PC-9 (cell line): ENCODE results near the gene ZFR2. TPM values are rescaled to one million over a fixed set of nuclear protein-coding genes. Genes with fewer than 3 reads are reported as not detected.
A peak's percentile ranks its signal among the peaks of the same experiment; 100 is the strongest.

Experiments used
- BruUV-seq: library from RNA; stranded (reverse); fragments of 400-500 nt; replicated peaks from 2 replicates; lab custom pipeline; 2021; lab: Mats Ljungman, UMichigan
- CTCF ChIA-PET: fragments of 300-600 bp; sonication (Branson Sonifier 250); formaldehyde crosslinking; loops from one replicate; lab custom pipeline; 2022; ENCODE audit warnings: antibody characterized with exemption; lab: Charles Lee
- POLR2A ChIA-PET: fragments of 300-600 bp; sonication (Branson Sonifier 250); formaldehyde crosslinking; loops from one replicate; lab custom pipeline; 2022; ENCODE audit warnings: antibody characterized with exemption; ENCODE audit not compliant: unreplicated experiment; lab: Charles Lee
- DNase-seq, 2 experiments: peaks; one replicate each; pipeline versions ENCODE4 v3.0.0 to v3.0.0-alpha.2; 2015 to 2022; ENCODE audit warnings: mixed read lengths in 1 of 2
- H2AFZ ChIP-seq: fragments of 200-600 bp; sonication (generic); 2 replicates; pipeline ENCODE4 v1.8.1; 2017; ENCODE audit warnings: antibody characterized with exemption
- H3F3A ChIP-seq: fragments of 200-600 bp; sonication (generic); 2 replicates; pipeline ENCODE4 v1.8.1; 2017; ENCODE audit warnings: antibody characterized with exemption, mild to moderate bottlenecking, low read depth; ENCODE audit not compliant: insufficient read depth
- H3K27ac ChIP-seq: fragments of 200-600 bp; sonication (generic); 2 replicates; pipeline ENCODE4 v1.6.1; 2016; ENCODE audit warnings: mixed run types
- H3K27me3 ChIP-seq: fragments of 200-600 bp; sonication (generic); 2 replicates; pipeline ENCODE4 v1.6.1; 2016; ENCODE audit warnings: low read depth, mixed run types; ENCODE audit not compliant: insufficient read depth
- H3K36me3 ChIP-seq: fragments of 200-600 bp; sonication (generic); 2 replicates; pipeline ENCODE4 v1.6.1; 2016; ENCODE audit warnings: low read depth, mixed run types
- H3K4me1 ChIP-seq: fragments of 200-600 bp; sonication (generic); replicated peaks from 2 replicates; pipeline ENCODE4 v1.6.1; 2016; ENCODE audit warnings: mixed run types; ENCODE audit not compliant: insufficient read depth
- H3K4me2 ChIP-seq: fragments of 200-600 bp; sonication (generic); 2 replicates; pipeline ENCODE4 v1.6.1; 2017; ENCODE audit warnings: mixed run types
- H3K4me3 ChIP-seq: fragments of 200-600 bp; sonication (generic); 2 replicates; pipeline ENCODE4 v1.6.1; 2016; ENCODE audit warnings: mixed run types
- H3K79me2 ChIP-seq: fragments of 200-600 bp; sonication (generic); 2 replicates; pipeline ENCODE4 v1.6.1; 2017; ENCODE audit warnings: low read depth, mixed run types
- H3K9me2 ChIP-seq: fragments of 200-600 bp; sonication (generic); 2 replicates; pipeline ENCODE4 v1.8.1; 2017; ENCODE audit warnings: mild to moderate bottlenecking; ENCODE audit not compliant: insufficient read depth
- H3K9me3 ChIP-seq: fragments of 200-600 bp; sonication (generic); 2 replicates; pipeline ENCODE4 v1.8.1; 2016; ENCODE audit warnings: low read depth; ENCODE audit not compliant: insufficient read depth
- H4K20me1 ChIP-seq: fragments of 200-600 bp; sonication (generic); 2 replicates; pipeline ENCODE4 v1.8.1; 2017; ENCODE audit not compliant: insufficient read depth
- CTCF ChIP-seq: fragments of 200-600 bp; sonication (generic); conservative IDR thresholded peaks from 2 replicates; pipeline ENCODE4 v1.6.1; 2017; ENCODE audit warnings: mixed run types, antibody characterized with exemption, mild to moderate bottlenecking, moderate library complexity
- EZH2 ChIP-seq: fragments of 200-600 bp; sonication (generic); IDR thresholded peaks from 2 replicates; pipeline ENCODE4 v1.8.0; 2017; ENCODE audit warnings: antibody characterized with exemption, low read depth
- intact Hi-C: fragments of 100-400 bp; cut with micrococcal nuclease; formaldehyde crosslinking; loops from one replicate; pipeline ENCODE4 v1.10.0; 2022; ENCODE audit not compliant: unreplicated experiment
- total RNA-seq: library from RNA; stranded (reverse); gene quantifications from 2 replicates; pipeline ENCODE4 v1.2.3, GENCODE V29; 2021

The ZFR2 gene
- total RNA-seq, 1 experiment from 2014 or later: not detected

- Histone ChIP-seq H2AFZ (no peak overlapping the region), H3K27ac (no peak overlapping the region), H3K79me2 (peaks cover 12% of the 10 kb centered on the region; the same call in 1 of the 2 replicates), H3K36me3 (no peaks in the 10 kb centered on the region), H3K4me3 (no peak overlapping the region), H3K4me1 (no peaks in the 10 kb centered on the region), H4K20me1 (no peaks in the 10 kb centered on the region), H3K4me2 (no peak overlapping the region), H3K27me3 (no peaks in the 10 kb centered on the region), H3F3A (0 out of 2 replicates have a peak, but pooled peaks cover 3% of the 10 kb centered on the region), H3K9me3 (no peaks in the 10 kb centered on the region), H3K9me2 (no peaks in the 10 kb centered on the region)
- intact Hi-C loops: no loop called here
- POLR2A ChIA-PET: no interaction called here
- CTCF ChIA-PET: interaction anchor here (0.6 to 0.8 kb wide), 2 partner anchors 38 to 729 kb away, joined by 3 to 9 read pairs; no protein-coding TSS in a partner anchor
- no TSS peak for BruUV-seq
- no peak for TF ChIP-seq CTCF
- TF ChIP-seq EZH2: no peak
- no peak for DNase-seq
Measured at GRCh38 chr19:3765121-3765520, 103.7 kb downstream of the ZFR2 start.

DNA sequence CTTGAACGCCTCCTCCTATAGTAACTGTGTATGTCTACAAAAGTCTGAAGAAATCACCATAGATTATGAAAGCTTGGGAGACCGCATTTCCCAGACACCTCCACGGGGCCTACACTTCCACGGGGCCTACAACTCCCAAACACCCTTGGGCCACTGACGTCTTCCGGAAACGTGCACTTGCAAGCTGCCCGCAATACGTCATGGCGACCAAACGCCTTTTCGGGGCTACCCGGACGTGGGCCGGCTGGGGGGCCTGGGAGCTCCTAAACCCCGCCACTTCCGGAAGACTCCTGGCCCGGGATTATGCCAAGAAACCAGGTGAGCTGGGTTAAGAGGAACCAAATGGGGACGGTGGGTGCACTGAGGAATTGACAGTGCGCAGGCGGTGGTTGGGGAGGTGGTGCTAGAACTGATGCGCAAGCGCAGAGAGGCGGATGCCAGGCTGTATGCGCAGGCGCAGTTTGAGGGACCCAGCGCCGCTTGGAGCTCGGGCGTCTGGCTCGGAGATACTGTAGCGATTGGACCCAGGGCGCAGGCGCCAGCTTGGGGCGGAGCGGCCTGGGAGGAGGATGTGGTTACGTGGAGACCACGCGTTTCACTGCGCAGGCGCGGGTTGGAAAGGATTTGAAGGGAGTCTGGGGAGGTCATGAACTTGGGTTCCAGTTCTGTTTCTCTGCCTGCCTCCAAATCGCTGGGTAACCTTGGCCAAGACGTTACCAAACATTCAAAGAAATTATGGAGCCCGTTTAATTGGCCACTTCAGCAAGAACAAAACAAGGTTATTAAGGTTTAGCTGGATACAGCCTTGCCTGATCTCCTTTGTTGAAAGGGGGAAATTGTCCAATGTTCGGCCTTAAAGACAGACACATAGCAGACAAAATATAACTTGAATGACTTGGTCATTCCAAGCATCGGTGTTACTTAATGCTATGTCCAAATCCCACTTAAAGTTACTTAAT lies 106.1 kb downstream of the ZFR2 start, which contains the start of gene MRPL54:
Gene MRPL54, plus strand, starts transcription at position 182 of the 959 bp plus-strand sequence. Its CDS starts 19 bp downstream, at position 201.
- H3K36me3 ChIP-seq: no peaks in the 10 kb centered on the region
- no peaks in the 10 kb centered on the region for H3K27me3 ChIP-seq
- H2AFZ ChIP-seq: peak within 1 kb of the TSS; percentile 90
- intact Hi-C loops: no loop called here
- TSS peak; percentile 84 for BruUV-seq
- peak within 1 kb of the TSS; percentile 83 for H3K4me2 ChIP-seq
- peak within 1 kb of the TSS; percentile 76 for H3K4me3 ChIP-seq
- H3K79me2 ChIP-seq: peaks cover 12% of the 10 kb centered on the region; the same call in 1 of the 2 replicates
- DNase-seq: peak; percentile 87 to 96
- no peaks in the 10 kb centered on the region for H3K9me2 ChIP-seq
- ChIA-PET CTCF (interaction anchor here (0.9 to 1.6 kb wide), 2 partner anchors 86 to 446 kb away, joined by 3 to 5 read pairs; no protein-coding TSS in a partner anchor), POLR2A (interaction anchor here (0.5 to 0.7 kb wide), 6 partner anchors 38 to 1134 kb away, joined by 3 to 4 read pairs (median 3); partner anchors contain the start of gene YJU2)
- no peaks in the 10 kb centered on the region for H3K9me3 ChIP-seq
- no peaks in the 10 kb centered on the region for H3K4me1 ChIP-seq
- H3K27ac ChIP-seq: peak within 1 kb of the TSS; percentile 76
- no peaks in the 10 kb centered on the region for H4K20me1 ChIP-seq
- 0 out of 2 replicates have a peak, but pooled peaks cover 3% of the 10 kb centered on the region for H3F3A ChIP-seq
- no peak for TF ChIP-seq CTCF

DNA sequence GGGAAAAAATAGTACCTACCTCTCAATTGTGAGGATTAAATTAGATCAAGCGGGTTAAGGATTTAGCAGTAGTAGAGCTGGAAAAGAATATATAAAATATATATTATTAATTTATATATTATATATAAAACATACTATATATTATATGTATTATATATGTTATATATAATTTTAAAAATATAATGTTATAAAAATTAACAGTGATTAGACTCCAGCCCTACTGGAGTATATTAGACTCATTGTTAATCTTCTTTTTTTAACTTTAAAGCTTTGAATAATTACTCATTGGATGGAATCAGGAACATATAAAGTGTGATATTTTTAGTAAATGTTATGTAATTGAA lies 106.7 kb downstream of the ZFR2 start:
- Histone ChIP-seq H3K9me3 (no peaks in the 10 kb centered on the region), H3K36me3 (no peaks in the 10 kb centered on the region), H4K20me1 (no peaks in the 10 kb centered on the region), H3K27ac (peak overlapping the region; percentile 76; the same call in 1 of the 2 replicates), H3K4me2 (peak overlapping the region; percentile 79), H3K4me1 (no peaks in the 10 kb centered on the region), H3F3A (0 out of 2 replicates have a peak, but pooled peaks cover 3% of the 10 kb centered on the region), H3K27me3 (no peaks in the 10 kb centered on the region), H3K9me2 (no peaks in the 10 kb centered on the region), H3K79me2 (peaks cover 12% of the 10 kb centered on the region; the same call in 1 of the 2 replicates), H3K4me3 (peak overlapping the region; percentile 76; the same call in 1 of the 2 replicates), H2AFZ (no peak overlapping the region)
- TF ChIP-seq CTCF (no peak), EZH2 (no peak)
- POLR2A ChIA-PET: no interaction called here
- no peak for DNase-seq
- intact Hi-C loops: no loop called here
- CTCF ChIA-PET: interaction anchor here (1.6 kb wide), 1 partner anchor 87 kb away, joined by 3 read pairs; no protein-coding TSS in a partner anchor
- no TSS peak for BruUV-seq
